Thymus (tissue), 11 donors: Measurements from ENCODE around the gene KRT16. TPM values are rescaled to one million over a fixed set of nuclear protein-coding genes. Genes with fewer than 3 reads are reported as not detected.
"Not testable (repeated sequence)": the region's sequence is repeated elsewhere in the genome, so short reads cannot be mapped to it uniquely, and the experiment has no call there.

ENCODE experiments used
- DNase-seq, 9 donors: peaks; one replicate each; pipeline ENCODE4 v3.0.0-alpha.2; 2013; ENCODE audit warnings: low spot score in 9 of 9, low read depth in 6 of 9, missing footprints in 1 of 9
- H3K27ac ChIP-seq, 2 donors: one replicate each; pipeline ENCODE4 v1.5.1; 2013; ENCODE audit warnings: control low read depth in 1 of 2, low read depth in 1 of 2, low read length in 1 of 2, mild to moderate bottlenecking in 1 of 2, moderate library complexity in 1 of 2
- H3K27me3 ChIP-seq, 2 donors: one replicate each; pipeline ENCODE4 v1.5.1; 2013; ENCODE audit warnings: low read length in 1 of 2; ENCODE audit not compliant: control insufficient read depth in 2 of 2, insufficient read depth in 1 of 2
- H3K36me3 ChIP-seq, 2 donors: one replicate each; pipeline ENCODE4 v1.5.1; 2013; ENCODE audit warnings: low read length in 1 of 2, mild to moderate bottlenecking in 1 of 2, moderate library complexity in 1 of 2; ENCODE audit not compliant: control insufficient read depth in 2 of 2, insufficient read depth in 2 of 2
- H3K4me1 ChIP-seq, 2 donors: one replicate each; pipeline ENCODE4 v1.5.1; 2013; ENCODE audit warnings: low read length in 2 of 2; ENCODE audit not compliant: control insufficient read depth in 2 of 2, insufficient read depth in 2 of 2
- H3K4me3 ChIP-seq, 2 donors: one replicate each; pipeline ENCODE4 v1.5.1; 2013; ENCODE audit warnings: low read length in 2 of 2, control low read depth in 1 of 2, mild to moderate bottlenecking in 1 of 2
- H3K9me3 ChIP-seq, 2 donors: one replicate each; pipeline ENCODE4 v1.5.1; 2013; ENCODE audit warnings: low read length in 1 of 2, mild to moderate bottlenecking in 1 of 2; ENCODE audit not compliant: control insufficient read depth in 2 of 2, insufficient read depth in 1 of 2
- WGBS: extraction: QIAGEN DNeasy Blood & Tissue Kit; methylation state at CpG from one replicate; pipeline ENCODE4 v1.1.7; 2013; 5-methylcytosine and 5-hydroxymethylcytosine counted together
- polyA plus RNA-seq: library from polyadenylated mRNA; stranded (reverse); fragments of 200-250 nt; gene quantifications from one replicate; pipeline ENCODE4 v1.2.3, GENCODE V29; 2013
- total RNA-seq: library from RNA; stranded (reverse); fragments of 120-200 nt; gene quantifications from one replicate; pipeline ENCODE4 v1.2.4, GENCODE V29; 2013
- donor health status: healthy.

Gene KRT16
- total and polyA plus RNA-seq, 2 donors: 7.5 to 262 TPM

DNA sequence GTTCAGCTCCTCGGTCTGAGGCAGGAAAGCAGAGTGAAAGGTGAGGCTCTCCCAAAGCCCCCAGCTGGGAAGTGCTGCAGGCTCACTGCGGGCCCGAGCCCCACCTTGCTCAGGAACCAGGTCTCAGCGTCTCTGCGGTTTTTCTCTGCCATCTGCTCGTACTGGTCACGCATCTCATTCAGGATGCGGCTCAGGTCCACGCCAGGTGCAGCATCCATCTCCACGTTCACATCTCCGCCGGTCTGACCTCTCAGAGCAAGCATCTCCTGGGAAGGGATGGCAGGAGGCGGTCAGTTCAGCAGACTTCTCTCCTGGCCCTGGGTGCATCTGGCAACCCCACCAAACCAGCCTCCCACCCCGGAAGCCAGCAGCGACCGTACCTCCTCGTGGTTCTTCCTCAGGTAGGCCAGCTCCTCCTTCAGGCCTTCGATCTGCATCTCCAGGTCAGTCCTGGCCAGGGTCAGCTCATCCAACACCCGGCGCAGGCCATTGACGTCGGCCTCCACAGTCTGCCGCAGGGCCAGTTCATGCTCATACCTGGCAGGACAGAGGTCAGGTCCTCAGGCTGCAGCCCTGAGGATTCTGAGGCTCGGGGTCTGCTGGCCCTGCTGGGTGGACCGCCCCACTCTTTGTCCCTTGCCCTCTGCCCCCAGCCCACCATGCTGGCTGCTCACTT, 1.5 kb downstream of the KRT16 start:
- no peaks in the 10 kb centered on the region for H3K4me1 ChIP-seq
- no peak for DNase-seq
- H3K9me3 ChIP-seq: no peaks in the 10 kb centered on the region
- 93% methylated on average over 25 of the region's 25 CpGs for WGBS
- peaks cover 0 to 4% of the 10 kb centered on the region in 2 donors for H3K27me3 ChIP-seq
- H3K27ac ChIP-seq: no peak overlapping the region
- no peaks in the 10 kb centered on the region for H3K36me3 ChIP-seq
- no peak overlapping the region for H3K4me3 ChIP-seq

DNA sequence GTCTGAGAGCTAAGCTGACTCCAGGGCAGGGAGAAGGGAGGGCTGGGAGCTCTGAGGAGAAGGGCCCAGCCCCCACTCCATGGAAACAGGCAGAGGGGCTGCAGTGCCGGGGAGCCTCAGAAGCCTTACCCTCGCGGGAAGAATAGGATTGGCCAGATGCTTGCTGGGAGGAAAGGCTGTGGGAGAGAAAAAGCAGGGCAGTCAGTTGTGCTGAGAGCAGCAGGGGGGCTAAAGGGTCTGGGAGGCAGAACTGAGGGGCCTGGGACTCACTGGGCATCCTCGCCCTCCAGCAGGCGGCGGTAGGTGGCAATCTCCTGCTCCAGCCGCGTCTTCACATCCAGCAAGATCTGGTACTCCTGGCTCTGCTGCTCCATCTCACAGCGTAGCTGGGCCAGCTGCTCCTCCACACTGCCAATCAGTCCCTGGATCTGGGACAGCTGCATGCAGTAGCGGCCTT, 2.5 kb downstream of the KRT16 start:
- H3K27ac ChIP-seq, H3K4me3 ChIP-seq, DNase-seq, H3K27me3 ChIP-seq, H3K9me3 ChIP-seq, H3K36me3 ChIP-seq, H3K4me1 ChIP-seq: not testable (repeated sequence)
- 34% methylated on average over 10 of the region's 10 CpGs for WGBS

DNA sequence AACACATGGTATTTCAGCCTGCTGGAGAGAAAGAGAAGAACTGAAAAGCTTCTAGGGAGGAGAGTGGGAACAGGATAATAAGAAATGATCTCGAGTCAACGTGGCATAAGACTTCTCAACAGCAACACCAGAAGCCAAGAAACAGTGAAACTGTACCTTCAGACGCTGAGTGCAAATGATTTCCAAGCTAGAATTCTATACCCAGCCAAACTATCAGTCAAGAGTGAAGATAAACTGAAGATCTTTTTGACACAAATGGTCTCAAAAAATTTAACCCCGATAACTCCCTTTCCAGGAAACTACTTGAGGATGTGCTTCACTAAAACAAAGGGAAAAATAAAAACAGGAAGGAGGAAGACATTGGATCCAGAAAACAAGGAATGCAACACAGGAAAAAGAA, 5.6 kb downstream of the KRT16 start:
- 83% methylated on average over 4 of the region's 4 CpGs for WGBS
- H3K9me3 ChIP-seq, H3K36me3 ChIP-seq, H3K27ac ChIP-seq, DNase-seq, H3K27me3 ChIP-seq, H3K4me1 ChIP-seq, H3K4me3 ChIP-seq: not testable (repeated sequence)

DNA sequence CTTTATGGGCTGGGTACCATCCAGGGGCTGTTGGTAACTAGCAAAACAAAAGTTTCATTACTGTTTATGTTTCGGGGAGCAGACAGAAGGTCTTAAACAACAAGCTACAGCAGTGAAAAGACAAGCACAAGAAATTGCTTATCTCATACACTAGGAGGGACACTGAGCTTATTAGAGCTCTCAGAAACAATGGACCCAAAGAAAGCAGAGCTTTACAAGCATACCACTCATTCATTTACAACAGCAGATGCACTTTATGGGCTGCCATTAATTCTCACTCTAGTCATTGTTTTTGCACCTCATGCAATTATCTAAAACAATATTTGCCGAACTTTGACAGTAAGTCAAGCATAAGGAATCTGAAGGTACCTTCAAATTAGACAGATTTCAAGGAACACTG, 10.0 kb downstream of the KRT16 start:
- WGBS: 91% methylated on average over 2 of the region's 2 CpGs
- Histone ChIP-seq H3K27ac (no peak overlapping the region), H3K4me3 (no peak overlapping the region), H3K4me1 (no peaks in the 10 kb centered on the region), H3K9me3 (no peaks in the 10 kb centered on the region), H3K36me3 (no peaks in the 10 kb centered on the region), H3K27me3 (no peaks in the 10 kb centered on the region)
- DNase-seq: no peak

DNA sequence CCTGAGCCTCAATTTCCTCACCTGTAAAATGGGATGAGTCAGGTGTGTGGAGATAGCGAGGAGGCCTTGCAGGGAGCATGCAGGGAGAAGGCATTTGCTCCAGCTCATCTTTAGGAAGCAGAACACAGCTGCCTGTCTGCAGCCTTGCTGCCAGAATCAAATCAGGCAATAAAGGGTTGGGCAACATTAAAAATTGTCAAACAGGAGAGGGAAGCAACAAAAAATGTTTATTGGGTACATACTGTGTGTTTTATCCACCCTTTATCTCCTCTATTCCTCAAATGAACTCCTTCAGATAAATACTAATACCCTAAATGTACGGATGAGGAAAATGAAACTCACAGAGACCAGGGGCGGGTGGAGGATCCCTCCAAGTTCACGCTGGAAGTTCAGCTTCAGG, 12.2 kb downstream of the KRT16 start:
- H3K27ac ChIP-seq: no peak overlapping the region
- no peaks in the 10 kb centered on the region for H3K9me3 ChIP-seq
- H3K27me3 ChIP-seq: no peaks in the 10 kb centered on the region
- no peak overlapping the region for H3K4me3 ChIP-seq
- peaks cover 0 to 5% of the 10 kb centered on the region in 2 donors for H3K4me1 ChIP-seq
- DNase-seq: no peak
- 88% methylated on average over 4 of the region's 4 CpGs for WGBS
- no peaks in the 10 kb centered on the region for H3K36me3 ChIP-seq

DNA sequence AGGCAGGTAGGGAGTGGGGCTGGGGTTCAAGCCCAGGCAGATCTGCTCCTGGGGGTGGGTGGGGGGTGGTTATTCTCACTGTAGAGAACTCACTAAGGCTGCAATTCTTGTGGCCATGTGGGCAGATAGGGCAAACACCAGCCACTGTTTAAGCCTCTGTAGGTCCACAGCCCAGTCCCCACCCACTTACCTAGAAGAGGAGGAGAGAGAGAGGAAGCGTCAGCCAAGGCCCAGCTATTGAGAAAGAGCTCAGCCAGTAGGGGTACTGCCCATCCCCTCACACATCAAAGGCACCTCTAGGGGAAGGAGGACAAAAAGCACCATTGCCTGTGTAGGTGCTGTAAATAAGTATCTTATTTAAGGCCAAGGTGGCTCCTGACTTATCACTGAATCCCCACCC, 12.9 kb downstream of the KRT16 start:
- Histone ChIP-seq H3K4me3 (no peak overlapping the region), H3K36me3 (no peaks in the 10 kb centered on the region), H3K9me3 (no peaks in the 10 kb centered on the region), H3K27ac (no peak overlapping the region), H3K27me3 (no peaks in the 10 kb centered on the region), H3K4me1 (peaks cover 0 to 8% of the 10 kb centered on the region in 2 donors)
- 91% methylated on average over 1 of the region's 1 CpG for WGBS
- DNase-seq: no peak

DNA sequence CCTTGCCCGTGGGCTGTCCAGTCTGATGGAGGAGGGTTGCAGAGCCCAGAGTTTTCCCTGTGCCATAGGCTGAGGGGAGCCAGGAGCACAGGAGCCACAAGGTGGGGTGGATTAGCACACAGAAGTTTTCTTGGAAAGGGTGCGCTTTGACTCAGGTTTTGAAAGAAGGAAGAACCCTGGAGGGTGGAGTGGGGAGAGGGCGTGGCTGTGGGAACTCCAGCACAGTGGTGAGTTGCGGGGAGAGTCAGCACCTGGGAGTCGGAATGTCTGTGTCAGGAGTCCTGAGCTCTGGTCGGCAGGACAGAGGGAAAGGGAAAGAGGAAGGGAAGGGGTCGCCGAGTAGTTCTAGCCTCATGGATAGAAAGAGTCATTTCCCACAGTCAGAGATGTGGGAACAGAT, 17.0 kb downstream of the KRT16 start:
- 87% methylated on average over 8 of the region's 8 CpGs for WGBS
- DNase-seq: no peak
- no peak overlapping the region for H3K4me3 ChIP-seq
- peaks cover 0 to 8% of the 10 kb centered on the region in 2 donors for H3K4me1 ChIP-seq
- H3K27me3 ChIP-seq: no peaks in the 10 kb centered on the region
- no peaks in the 10 kb centered on the region for H3K36me3 ChIP-seq
- H3K9me3 ChIP-seq: no peaks in the 10 kb centered on the region
- peak overlapping the region in 1 of 2 donors; percentile 51 for H3K27ac ChIP-seq

DNA sequence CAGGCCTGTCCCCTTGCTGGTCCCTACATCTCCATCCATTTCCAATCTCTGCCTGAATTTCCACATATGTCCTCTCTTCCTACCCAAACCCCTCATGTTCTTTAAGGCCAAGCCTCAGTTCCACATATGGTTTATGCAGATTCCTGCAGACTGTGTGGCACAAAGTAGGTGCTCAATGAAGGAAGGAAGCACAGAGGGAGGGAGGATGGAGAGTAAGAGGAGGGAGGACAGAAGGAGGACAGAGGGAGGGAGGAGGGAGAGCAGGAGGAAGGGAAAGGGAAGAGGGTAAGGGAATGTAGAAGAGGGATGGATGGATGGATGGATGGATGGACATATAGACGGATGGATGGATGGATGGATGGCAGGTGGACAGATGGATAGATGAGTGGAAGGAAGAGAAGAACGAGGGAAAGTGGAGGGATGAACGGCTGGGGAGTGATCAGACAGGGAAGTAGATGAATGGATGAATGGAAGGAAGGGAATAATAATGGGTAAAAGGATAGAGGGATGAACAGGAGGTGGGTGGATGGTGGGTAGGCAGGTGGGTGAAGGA, 18.1 kb downstream of the KRT16 start:
- no peaks in the 10 kb centered on the region for H3K36me3 ChIP-seq
- H3K9me3 ChIP-seq: no peaks in the 10 kb centered on the region
- WGBS: 65% methylated on average over 3 of the region's 3 CpGs
- H3K27me3 ChIP-seq: no peaks in the 10 kb centered on the region
- peak overlapping the region in 1 of 2 donors; percentile 57 for H3K27ac ChIP-seq
- H3K4me3 ChIP-seq: no peak overlapping the region
- DNase-seq: no peak
- H3K4me1 ChIP-seq: peaks cover 0 to 8% of the 10 kb centered on the region in 2 donors

DNA sequence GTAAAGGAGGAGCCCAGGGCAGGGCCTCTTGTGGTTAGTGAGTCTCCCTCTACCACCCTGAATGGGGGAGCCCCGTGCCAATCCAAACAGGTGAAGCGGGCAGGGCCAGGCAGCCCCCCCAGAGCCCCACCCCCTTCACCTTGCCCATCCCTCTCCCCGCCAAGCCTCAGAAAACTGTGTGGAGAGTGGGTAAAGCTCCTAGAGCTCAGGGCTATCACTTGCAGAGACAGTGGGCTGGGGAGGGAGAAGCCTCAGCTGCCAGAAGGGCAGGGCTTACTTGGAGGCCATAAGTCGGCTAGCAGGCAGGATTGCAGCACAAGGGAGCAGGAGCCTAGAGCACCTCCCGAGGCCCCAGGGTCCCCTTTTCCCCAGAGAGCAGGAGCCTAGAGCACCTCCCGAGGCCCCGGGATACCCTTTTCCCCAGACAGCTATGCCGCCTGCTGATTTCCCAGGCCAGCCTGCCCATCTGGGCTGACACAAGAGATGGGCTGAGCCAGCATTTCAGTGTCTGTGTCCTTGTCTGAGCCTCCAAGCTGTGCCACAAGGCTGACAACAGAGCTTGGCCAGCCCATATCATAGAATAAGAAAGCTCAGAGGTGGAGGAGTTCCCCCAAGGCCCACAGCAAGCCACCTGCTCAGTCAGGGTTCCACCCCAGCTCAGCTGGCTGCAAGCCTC, 19.1 kb downstream of the KRT16 start:
- Histone ChIP-seq H3K27ac (peak overlapping the region in 1 of 2 donors; percentile 62), H3K27me3 (no peaks in the 10 kb centered on the region), H3K4me1 (peaks cover 0 to 8% of the 10 kb centered on the region in 2 donors), H3K4me3 (no peak overlapping the region), H3K9me3 (no peaks in the 10 kb centered on the region), H3K36me3 (no peaks in the 10 kb centered on the region)
- WGBS: 82% methylated on average over 8 of the region's 8 CpGs
- DNase-seq: peak in 3 of 9 donors; percentile 0 to 10 (median 2)
